Muscle layer of colon (tissue), 2 donors: ENCODE measurements around the gene WRAP73.

Experiments
- H3K27ac ChIP-seq: one replicate; pipeline ENCODE4 v1.7.0; 2013; ENCODE audit warnings: low read depth, mild to moderate bottlenecking, low read length, moderate library complexity
- H3K27me3 ChIP-seq, 2 donors: one replicate each; pipeline ENCODE4 v1.7.0; 2013; ENCODE audit warnings: low read length in 2 of 2, mild to moderate bottlenecking in 2 of 2; ENCODE audit not compliant: insufficient read depth in 2 of 2, control insufficient read depth in 1 of 2
- H3K36me3 ChIP-seq: one replicate; pipeline ENCODE4 v1.7.0; 2013; ENCODE audit warnings: mild to moderate bottlenecking, low read length; ENCODE audit not compliant: insufficient read depth
- H3K4me1 ChIP-seq: one replicate; pipeline ENCODE4 v1.7.0; 2013; ENCODE audit warnings: mild to moderate bottlenecking, low read length; ENCODE audit not compliant: insufficient read depth
- H3K4me3 ChIP-seq, 2 donors: one replicate each; pipeline ENCODE4 v1.7.0; 2013; ENCODE audit warnings: low read length in 2 of 2, low read depth in 1 of 2, mild to moderate bottlenecking in 1 of 2, moderate library complexity in 1 of 2
- H3K9ac ChIP-seq: one replicate; pipeline ENCODE4 v1.7.0; 2013; ENCODE audit warnings: low read length
- H3K9me3 ChIP-seq: one replicate; pipeline ENCODE4 v1.7.0; 2013; ENCODE audit warnings: mild to moderate bottlenecking, low read length
- donor health status: abdominal sarcoma.
- donor health status: Adenocarcinoma of cecum.

The WRAP73 gene

DNA sequence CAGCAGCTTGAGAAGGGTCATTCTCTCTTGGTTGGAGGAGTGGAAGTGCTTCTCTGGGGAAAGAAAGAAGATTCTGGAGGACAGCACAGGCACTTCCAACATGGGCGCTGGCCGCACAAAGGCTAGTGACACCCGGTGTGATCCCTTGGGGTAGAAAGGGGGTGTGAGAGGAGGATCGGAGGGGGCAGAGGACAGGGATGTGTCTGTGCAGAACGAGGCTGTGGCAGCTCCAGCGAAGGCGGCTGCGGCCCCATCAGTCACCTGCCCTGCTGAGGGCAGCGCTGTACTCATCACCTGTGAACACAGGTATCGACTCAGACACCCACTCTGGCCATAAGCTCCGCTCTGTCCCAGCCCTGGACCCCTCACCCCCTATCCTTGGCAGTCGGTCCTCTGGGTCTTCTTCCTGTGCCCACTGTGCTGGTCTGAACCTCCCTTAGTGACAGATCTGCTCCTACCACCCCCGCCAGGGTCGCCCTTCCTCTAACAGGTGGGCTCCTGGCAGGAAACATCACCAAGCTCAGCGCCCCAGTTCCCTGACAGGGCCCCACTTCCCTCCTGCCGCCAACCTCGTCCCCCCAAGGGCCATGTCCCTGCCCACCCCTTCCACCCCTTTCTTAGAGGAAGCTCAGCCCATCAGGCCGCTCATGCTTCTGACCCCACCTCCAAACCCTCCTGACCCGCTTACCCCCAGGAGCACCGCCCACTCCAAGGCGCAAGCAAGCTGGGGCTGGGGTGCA, 22.5 kb upstream of the WRAP73 start:
- no peak overlapping the region for H3K4me3 ChIP-seq
- H3K4me1 ChIP-seq: no peaks in the 10 kb centered on the region
- peaks cover 0 to 42% of the 10 kb centered on the region in 2 donors for H3K27me3 ChIP-seq
- no peaks in the 10 kb centered on the region for H3K9me3 ChIP-seq
- H3K27ac ChIP-seq: no peak overlapping the region
- no peaks in the 10 kb centered on the region for H3K36me3 ChIP-seq
- no peak overlapping the region for H3K9ac ChIP-seq

DNA sequence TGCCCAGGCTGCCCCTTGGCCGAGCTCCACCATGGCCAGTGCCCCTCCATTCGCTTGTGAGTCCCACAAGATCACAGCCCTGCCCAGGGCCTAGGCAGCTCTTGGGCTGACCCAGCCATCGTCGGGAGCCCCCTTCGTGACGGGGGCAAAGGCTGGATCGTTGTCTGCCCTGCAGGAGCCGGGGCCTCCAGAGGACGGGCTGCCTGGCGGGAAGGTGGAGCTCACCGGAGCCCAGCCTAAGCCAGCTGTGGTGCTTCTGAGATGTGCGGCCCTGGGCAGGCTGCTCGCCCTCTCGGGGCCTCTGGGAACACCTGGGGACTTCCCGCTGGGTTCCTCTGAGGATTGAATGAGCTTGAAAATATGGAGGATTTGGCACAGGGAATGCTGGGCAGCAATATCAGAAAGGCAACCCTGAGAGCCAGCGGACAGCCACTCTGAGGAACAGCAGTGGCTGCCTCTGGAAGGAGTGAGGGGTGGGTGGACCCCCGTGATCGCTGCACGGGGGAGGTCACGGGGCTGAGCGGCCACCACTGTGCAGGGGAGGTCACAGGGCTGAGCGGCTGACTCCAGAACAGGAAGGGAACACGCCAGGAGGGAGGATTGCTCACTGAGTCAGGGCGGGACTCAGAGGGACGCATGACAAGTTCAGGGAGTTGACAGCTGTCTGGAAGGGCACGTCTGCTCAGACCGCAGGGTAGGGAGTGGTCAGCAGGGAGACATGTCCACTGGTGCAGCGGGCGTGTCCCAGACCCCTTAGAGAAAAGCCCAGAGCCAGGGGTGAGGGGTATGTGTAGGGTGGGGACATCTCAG, 21.7 kb upstream of the WRAP73 start:
- Histone ChIP-seq H3K36me3 (no peaks in the 10 kb centered on the region), H3K9ac (no peak overlapping the region), H3K4me3 (no peak overlapping the region), H3K27ac (no peak overlapping the region), H3K9me3 (no peaks in the 10 kb centered on the region), H3K27me3 (peaks cover 0 to 45% of the 10 kb centered on the region in 2 donors), H3K4me1 (no peaks in the 10 kb centered on the region)

DNA sequence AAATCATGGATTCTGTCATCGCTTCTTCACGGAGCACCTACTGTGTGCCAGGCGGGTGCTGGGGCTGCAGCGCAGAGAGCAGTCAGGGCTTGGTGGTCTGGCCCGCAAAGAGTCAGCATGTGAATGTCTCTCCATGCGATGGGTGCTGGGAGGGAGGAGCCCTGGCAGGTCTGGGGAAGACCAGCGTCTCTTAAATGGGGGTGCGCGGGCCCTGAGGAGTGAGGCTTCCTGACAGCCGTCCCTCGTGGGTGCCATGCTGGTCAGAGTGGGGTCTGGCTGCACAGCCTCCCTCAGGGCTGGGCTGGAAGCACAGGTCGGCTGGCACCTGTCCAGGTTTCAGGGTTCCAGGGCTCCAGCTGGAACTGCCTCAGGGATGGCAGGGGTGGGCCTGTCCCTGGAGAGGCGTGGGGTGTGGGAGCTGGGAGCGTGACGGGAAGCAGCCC, 20.9 kb upstream of the WRAP73 start:
- Histone ChIP-seq H3K9me3 (no peaks in the 10 kb centered on the region), H3K4me3 (no peak overlapping the region), H3K4me1 (no peaks in the 10 kb centered on the region), H3K27ac (no peak overlapping the region), H3K36me3 (no peaks in the 10 kb centered on the region), H3K27me3 (peaks cover 0 to 48% of the 10 kb centered on the region in 2 donors), H3K9ac (no peak overlapping the region)

GRCh38 chr1:3669971-3670431, 20.1 kb upstream of the WRAP73 start:
- no peak overlapping the region for H3K9ac ChIP-seq
- H3K36me3 ChIP-seq: no peaks in the 10 kb centered on the region
- peaks cover 0 to 45% of the 10 kb centered on the region in 2 donors for H3K27me3 ChIP-seq
- H3K4me1 ChIP-seq: no peaks in the 10 kb centered on the region
- H3K9me3 ChIP-seq: no peaks in the 10 kb centered on the region
- H3K4me3 ChIP-seq: no peak overlapping the region
- H3K27ac ChIP-seq: no peak overlapping the region

DNA sequence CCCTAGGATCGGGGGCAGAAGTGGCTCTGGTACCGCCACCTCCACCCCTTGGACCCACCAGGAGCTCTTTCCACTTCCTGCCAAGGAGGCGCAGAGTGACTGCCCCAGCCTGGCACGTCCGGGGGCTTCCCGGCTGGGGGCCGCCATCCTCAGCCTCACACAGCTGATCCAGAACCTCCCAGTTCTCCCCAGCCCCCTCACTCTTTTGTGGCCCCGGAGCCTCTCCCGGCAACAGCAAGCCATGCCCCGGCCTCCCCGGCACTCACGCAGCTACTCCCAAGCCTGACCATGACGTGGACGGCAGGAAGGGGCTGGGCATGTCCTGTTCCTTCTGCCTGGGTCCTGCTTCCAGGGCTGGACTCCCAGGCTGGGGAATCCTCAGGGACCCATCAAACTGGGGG, 19.5 kb upstream of the WRAP73 start:
- no peaks in the 10 kb centered on the region for H3K4me1 ChIP-seq
- no peak overlapping the region for H3K27ac ChIP-seq
- H3K9me3 ChIP-seq: no peaks in the 10 kb centered on the region
- no peak overlapping the region for H3K4me3 ChIP-seq
- no peaks in the 10 kb centered on the region for H3K36me3 ChIP-seq
- H3K27me3 ChIP-seq: peaks cover 0 to 49% of the 10 kb centered on the region in 2 donors
- H3K9ac ChIP-seq: no peak overlapping the region

GRCh38 chr1:3668585-3669300, 18.8 kb upstream of the WRAP73 start:
- Histone ChIP-seq H3K36me3 (no peaks in the 10 kb centered on the region), H3K27me3 (peaks cover 0 to 49% of the 10 kb centered on the region in 2 donors), H3K4me3 (no peak overlapping the region), H3K9me3 (no peaks in the 10 kb centered on the region), H3K9ac (no peak overlapping the region), H3K4me1 (no peaks in the 10 kb centered on the region), H3K27ac (no peak overlapping the region)

- Histone ChIP-seq H3K9me3 (no peaks in the 10 kb centered on the region), H3K4me1 (no peaks in the 10 kb centered on the region), H3K36me3 (no peaks in the 10 kb centered on the region), H3K4me3 (no peak overlapping the region), H3K27me3 (peaks cover 0 to 49% of the 10 kb centered on the region in 2 donors), H3K9ac (no peak overlapping the region), H3K27ac (no peak overlapping the region)
These were observed 18.2 kb upstream of the WRAP73 start for GRCh38 chr1:3668148-3668547.

GRCh38 chr1:3664700-3665375, 14.9 kb upstream of the WRAP73 start:
- no peak overlapping the region for H3K9ac ChIP-seq
- no peaks in the 10 kb centered on the region for H3K36me3 ChIP-seq
- peaks cover 0 to 32% of the 10 kb centered on the region in 2 donors for H3K27me3 ChIP-seq
- no peaks in the 10 kb centered on the region for H3K9me3 ChIP-seq
- H3K4me3 ChIP-seq: no peak overlapping the region
- H3K27ac ChIP-seq: no peak overlapping the region
- H3K4me1 ChIP-seq: no peaks in the 10 kb centered on the region

DNA sequence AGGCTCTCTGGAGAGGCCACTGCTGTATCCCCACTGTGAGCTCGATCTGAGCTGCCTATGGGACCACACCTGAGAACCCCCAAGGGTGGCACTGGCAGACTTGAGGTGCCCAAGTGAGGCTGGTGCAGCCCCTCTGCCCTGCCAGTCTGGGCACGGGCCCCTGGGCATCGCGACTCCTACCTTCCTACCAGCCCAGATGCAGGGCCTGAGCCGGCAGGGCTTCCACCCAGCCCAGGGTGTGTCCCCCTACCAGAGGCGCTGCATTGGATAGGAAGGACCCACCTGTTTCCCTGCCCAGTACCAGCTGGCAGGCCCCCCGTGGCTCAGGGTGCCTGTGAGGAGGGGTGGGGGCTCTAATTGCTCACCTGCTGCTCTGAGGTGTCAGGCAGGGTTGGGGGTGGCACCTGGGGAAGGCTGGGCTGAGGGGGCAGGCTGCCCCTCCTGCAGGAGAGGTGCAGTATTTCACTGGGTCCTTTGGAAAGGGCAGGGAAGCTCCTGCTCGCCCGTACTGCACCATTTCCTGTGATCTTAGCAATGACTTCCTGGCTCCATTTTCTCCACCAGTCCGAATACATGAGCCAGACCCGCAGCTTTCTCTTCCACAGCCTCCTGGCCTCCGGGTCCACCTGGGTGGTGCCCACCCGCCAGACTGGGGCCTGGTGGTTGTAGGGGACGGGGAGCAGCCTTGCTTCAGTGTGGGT, 14.2 kb upstream of the WRAP73 start:
- peaks cover 0 to 26% of the 10 kb centered on the region in 2 donors for H3K27me3 ChIP-seq
- no peaks in the 10 kb centered on the region for H3K36me3 ChIP-seq

DNA sequence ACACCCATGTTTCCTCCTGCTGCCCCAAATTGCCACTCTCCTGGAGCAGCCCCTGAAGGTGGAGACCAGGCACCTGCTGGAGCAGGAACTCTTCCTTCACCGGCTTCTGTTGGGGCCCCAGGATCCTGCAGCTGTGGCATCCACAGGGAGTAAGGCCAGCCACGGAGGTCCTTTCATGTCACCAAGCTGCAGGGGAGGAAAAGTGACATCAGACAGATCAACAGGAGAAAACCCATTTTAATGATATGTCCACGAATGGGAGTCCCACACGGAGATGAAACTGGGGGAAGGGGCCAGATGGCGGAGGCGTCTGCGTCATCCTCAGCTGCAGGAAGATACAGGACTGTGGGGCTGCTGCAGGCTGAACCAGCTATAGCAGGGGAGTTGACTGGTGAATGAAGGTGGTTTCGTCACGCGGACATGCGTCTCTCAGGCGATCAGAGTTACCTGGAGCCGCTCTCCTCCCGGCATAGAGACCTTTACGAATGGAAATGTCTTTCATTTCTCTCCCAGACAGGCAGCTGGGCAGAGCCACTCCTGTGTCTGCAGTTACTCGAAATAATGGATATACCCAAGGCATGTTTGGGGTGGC, 12.3 kb upstream of the WRAP73 start:
- Histone ChIP-seq H3K9me3 (no peaks in the 10 kb centered on the region), H3K36me3 (no peaks in the 10 kb centered on the region), H3K9ac (no peak overlapping the region), H3K4me3 (no peak overlapping the region), H3K27ac (no peak overlapping the region), H3K27me3 (peaks cover 0 to 27% of the 10 kb centered on the region in 2 donors), H3K4me1 (no peaks in the 10 kb centered on the region)

More for the DNA sequence above, 14.2 kb upstream of the WRAP73 start:
- no peak overlapping the region for H3K9ac ChIP-seq
- H3K4me3 ChIP-seq: no peak overlapping the region
- no peaks in the 10 kb centered on the region for H3K9me3 ChIP-seq
- no peaks in the 10 kb centered on the region for H3K4me1 ChIP-seq
- no peak overlapping the region for H3K27ac ChIP-seq
